AML-193 (cell line): ENCODE results near the gene CSGALNACT2.

Source experiments
- DNase-seq, 2 experiments: peaks; one replicate each; lab custom pipeline; 2025; lab: John Stamatoyannopoulos, UW

The CSGALNACT2 gene

GRCh38 chr10:43229208-43230061 lies 91.2 kb downstream of the CSGALNACT2 start:
- DNase-seq, result no peak

- DNase-seq, result no peak
Observed at GRCh38 chr10:43230101-43230908, 92.1 kb downstream of the CSGALNACT2 start.

GRCh38 chr10:43230909-43231522 lies 92.8 kb downstream of the CSGALNACT2 start:
- no peak for DNase-seq

- DNase-seq, result no peak
Observed at GRCh38 chr10:43231523-43232078, 93.4 kb downstream of the CSGALNACT2 start.

- DNase-seq, result no peak
Observed at GRCh38 chr10:43233601-43234430, 95.6 kb downstream of the CSGALNACT2 start.

- DNase-seq, result no peak
Observed at GRCh38 chr10:43234471-43235041, 96.3 kb downstream of the CSGALNACT2 start.
